GM21737 (cell line): ENCODE measurements around the gene DERA.
"Not testable (repeated sequence)": the region's sequence is repeated elsewhere in the genome, so short reads cannot be mapped to it uniquely, and the experiment has no call there.

Source experiments
- ATAC-seq: cut with Tn5 transposase; IDR thresholded peaks from one replicate; pipeline ENCODE4 v1.9.1; 2021; ENCODE audit warnings: mild to moderate bottlenecking, moderate library complexity; ENCODE audit not compliant: unreplicated experiment

Gene DERA

GRCh38 chr12:16057351-16057751, 146.2 kb downstream of the DERA start:
- ATAC-seq, result not testable (repeated sequence)

GRCh38 chr12:16062611-16063010, 151.5 kb downstream of the DERA start:
- no peak for ATAC-seq

GRCh38 chr12:16063726-16064125, 152.6 kb downstream of the DERA start:
- ATAC-seq, result no peak

- no peak for ATAC-seq
Measured at GRCh38 chr12:16070113-16070512, 159.0 kb downstream of the DERA start.

- ATAC-seq, result no peak
Measured at GRCh38 chr12:16072678-16073077, 161.5 kb downstream of the DERA start.

- no peak for ATAC-seq
Measured at GRCh38 chr12:16074894-16075293, 163.8 kb downstream of the DERA start.

GRCh38 chr12:16075887-16076286, 164.8 kb downstream of the DERA start:
- no peak for ATAC-seq

- ATAC-seq, result peak; percentile 74
Measured at GRCh38 chr12:16076557-16076956, 165.4 kb downstream of the DERA start.

- ATAC-seq, result peak; percentile 40
Measured at GRCh38 chr12:16076970-16077522, 165.9 kb downstream of the DERA start.

- ATAC-seq, result no peak
Measured at GRCh38 chr12:16086462-16086861, 175.3 kb downstream of the DERA start.

GRCh38 chr12:16086942-16087341, 175.8 kb downstream of the DERA start:
- ATAC-seq, result no peak
